Stomach (tissue), 19 donors: ENCODE results near the gene FAM114A1. TPM values are rescaled to one million over a fixed set of nuclear protein-coding genes. Genes with fewer than 3 reads are reported as not detected.

Source experiments
- DNase-seq, 2 donors: peaks; one replicate each; pipeline versions ENCODE4 v3.0.0 to v3.0.0-alpha.2; 2013 to 2019
- H3K27ac ChIP-seq, 5 donors: fragments of 200-600 bp in 4 of 5; sonication (generic) in 4 of 5; one replicate each; pipeline ENCODE4 v1.5.1; 2013 to 2019; ENCODE audit warnings: mild to moderate bottlenecking in 1 of 5, moderate library complexity in 1 of 5
- H3K27me3 ChIP-seq, 3 donors: fragments of 200-600 bp; sonication (generic); one replicate each; pipeline ENCODE4 v1.5.1; 2017 to 2019; ENCODE audit warnings: mixed run types in 1 of 3
- H3K36me3 ChIP-seq, 4 donors: fragments of 200-600 bp; sonication (generic); 1 replicate in 3 of 4; 2 replicates in 1 of 4; pipeline ENCODE4 v1.5.1; 2016 to 2019
- H3K4me1 ChIP-seq, 4 donors: fragments of 200-600 bp; sonication (generic); one replicate each; pipeline ENCODE4 v1.5.1; 2016 to 2019
- H3K4me3 ChIP-seq, 4 donors: fragments of 200-600 bp; sonication (generic) in 3 of 4; one replicate each; pipeline ENCODE4 v1.5.1; 2016 to 2019; ENCODE audit warnings: mild to moderate bottlenecking in 1 of 4
- H3K9me3 ChIP-seq, 4 donors: fragments of 200-600 bp; sonication (generic); one replicate each; pipeline ENCODE4 v1.5.1; 2016 to 2019
- CTCF ChIP-seq, 7 experiments: fragments of 450-650 bp in 4 of 7; fragments of 200-600 bp in 3 of 7; sonication (generic) in 3 of 7; IDR thresholded peaks; one replicate each; pipeline ENCODE4 v1.5.1; 2016 to 2019; ENCODE audit warnings: antibody characterized with exemption in 7 of 7, control low read depth in 2 of 7, mild to moderate bottlenecking in 1 of 7
- EP300 ChIP-seq: sonication (generic); formaldehyde crosslinking; IDR thresholded peaks from one replicate; pipeline ENCODE4 v1.6.1; 2017; ENCODE audit warnings: antibody characterized with exemption
- POLR2A ChIP-seq, 4 donors: fragments of 450-650 bp; IDR thresholded peaks; one replicate each; pipeline ENCODE4 v1.6.1; 2016; ENCODE audit warnings: antibody characterized with exemption in 4 of 4, control low read depth in 2 of 4, mild to moderate bottlenecking in 1 of 4, moderate library complexity in 1 of 4
- POLR2AphosphoS5 ChIP-seq, 3 donors: sonication (generic); formaldehyde crosslinking; IDR thresholded peaks; one replicate each; pipeline ENCODE4 v1.6.1; 2016; ENCODE audit warnings: antibody characterized with exemption in 3 of 3
- WGBS, 5 donors: extraction: QIAGEN DNeasy Blood & Tissue Kit in 3 of 5; methylation state at CpG; one replicate each; pipeline versions ENCODE4 v1.1.5 to v1.1.7; 2013 to 2018; 5-methylcytosine and 5-hydroxymethylcytosine counted together
- intact Hi-C: fragments of 100-400 bp; cut with DNase I; formaldehyde crosslinking; loops from one replicate; pipeline ENCODE4 v1.15.1; 2023; ENCODE audit warnings: low total_unique reads
- long read RNA-seq, 10 donors: transcript quantifications; one replicate each; lab custom pipeline, GENCODE V29; 2026
- polyA plus RNA-seq, 3 donors: library from polyadenylated mRNA; stranded (reverse); fragments of 200-250 nt; gene quantifications; one replicate each; pipeline ENCODE4 v1.2.3, GENCODE V29; 2013
- total RNA-seq, 5 donors: library from RNA; depleted of rRNA; stranded (reverse); fragments of >200 nt; gene quantifications; one replicate each; pipeline versions ENCODE4 v1.1.0 to v1.2.3, GENCODE V29; 2014 to 2016
- donor health status: healthy with polysubstance abuse.
- donor health status: Bipolar disorder and iron deficiency.
- donor health status: healthy.

FAM114A1 gene
- total RNA-seq (100 to 1,000 TPM in 2 of 5 donors, 10 to 100 TPM in 3; 23.2 to 149 (median 63.0) TPM), polyA plus RNA-seq (10 to 100 TPM; 10.4 to 35.6 (median 35.6) TPM)
- long read RNA-seq, donor 1 = 0 reads
- long read RNA-seq, donor 2, full-length matches to known transcripts = 1 of 1 reads
- long read RNA-seq, donor 2, partial matches to known transcripts = 0 of 1 reads
- long read RNA-seq, donor 2, other reads (novel, unspliced or antisense) = 0 of 1 reads
- long read RNA-seq, donor 3, partial matches to known transcripts = 0 of 1 reads
- long read RNA-seq, donor 3, other reads (novel, unspliced or antisense) = 0 of 1 reads
- long read RNA-seq, donor 4 = 0 reads
- long read RNA-seq, donor 5, partial matches to known transcripts = 0 of 1 reads
- long read RNA-seq, donor 5, other reads (novel, unspliced or antisense) = 0 of 1 reads
- long read RNA-seq, donor 6 = 0 reads
- long read RNA-seq, donor 7, partial matches to known transcripts = 5 of 7 reads
- long read RNA-seq, donor 7, other reads (novel, unspliced or antisense) = 0 of 7 reads
- long read RNA-seq, donor 8, partial matches to known transcripts = 0 of 1 reads
- long read RNA-seq, donor 8, other reads (novel, unspliced or antisense) = 0 of 1 reads
- long read RNA-seq, donor 9, partial matches to known transcripts = 0 of 1 reads
- long read RNA-seq, donor 9, other reads (novel, unspliced or antisense) = 0 of 1 reads
- long read RNA-seq, donor 10 = 0 reads

GRCh38 chr4:38867478-38868058 lies at the start of gene FAM114A1:
Gene FAM114A1, plus strand, starts transcription at chr4:38867806. Its CDS starts 10,273 bp downstream, at chr4:38878079.
- DNase-seq = peak; percentile 87 to 95
- Histone ChIP-seq H3K4me3 (peak within 1 kb of the TSS; percentile 69 to 92 (median 72)), H3K27ac (peak within 1 kb of the TSS; percentile 88 to 98 (median 96)), H3K36me3 (peaks cover 0 to 10% (median 2%) of the 10 kb centered on the region in 4 donors), H3K27me3 (no peaks in the 10 kb centered on the region), H3K9me3 (no peaks in the 10 kb centered on the region), H3K4me1 (peaks cover 17 to 62% (median 39%) of the 10 kb centered on the region in 4 donors)
- TF ChIP-seq CTCF (IDR thresholded peaks at IDR 0.05) (no peak), POLR2A (IDR thresholded peaks at IDR 0.05) (no peak), POLR2AphosphoS5 (IDR thresholded peaks at IDR 0.05) (peak; percentile 19 to 85 (median 79)), EP300 (no peak)
- 0 to 1% (median 1%) methylated on average over 29 to 66 of the region's 66 CpGs for WGBS, 5 donors
- intact Hi-C loops = no loop called here

GRCh38 chr4:38818441-38818976 lies 49.1 kb upstream of the FAM114A1 start:
- H3K27me3 ChIP-seq = no peaks in the 10 kb centered on the region
- DNase-seq = no peak
- H3K4me3 ChIP-seq = no peak overlapping the region
- H3K9me3 ChIP-seq = peaks cover 0 to 14% (median 10%) of the 10 kb centered on the region in 4 donors
- peaks cover 0 to 5% (median 0%) of the 10 kb centered on the region in 4 donors for H3K4me1 ChIP-seq
- WGBS, 5 donors = 68 to 78% (median 74%) methylated on average over 5 of the region's 5 CpGs
- no peak overlapping the region for H3K27ac ChIP-seq
- no peak for TF ChIP-seq EP300
- no peak for TF ChIP-seq POLR2A (IDR thresholded peaks at IDR 0.05)
- no peak for TF ChIP-seq POLR2AphosphoS5 (IDR thresholded peaks at IDR 0.05)
- TF ChIP-seq CTCF (IDR thresholded peaks at IDR 0.05) = no peak
- intact Hi-C loops = no loop called here
- no peaks in the 10 kb centered on the region for H3K36me3 ChIP-seq

- no peak overlapping the region for H3K27ac ChIP-seq
- H3K9me3 ChIP-seq = peaks cover 0 to 17% (median 13%) of the 10 kb centered on the region in 4 donors
- 53 to 76% (median 62%) methylated on average over 3 of the region's 3 CpGs for WGBS, 5 donors
These were observed 48.0 kb upstream of the FAM114A1 start for GRCh38 chr4:38819569-38819968.

More at GRCh38 chr4:38819569-38819968, 48.0 kb upstream of the FAM114A1 start:
- H3K36me3 ChIP-seq = no peaks in the 10 kb centered on the region
- no peaks in the 10 kb centered on the region for H3K27me3 ChIP-seq
- H3K4me1 ChIP-seq = peaks cover 0 to 5% (median 0%) of the 10 kb centered on the region in 4 donors
- no peak overlapping the region for H3K4me3 ChIP-seq
- intact Hi-C loops = no loop called here
- DNase-seq = no peak
- no peak for TF ChIP-seq CTCF (IDR thresholded peaks at IDR 0.05)
- no peak for TF ChIP-seq POLR2AphosphoS5 (IDR thresholded peaks at IDR 0.05)
- TF ChIP-seq EP300 = no peak
- TF ChIP-seq POLR2A (IDR thresholded peaks at IDR 0.05) = no peak
